NCI-H2196 treated with DMSO at 0.1 percent for 48 hours (cell line): Measurements from ENCODE around the gene UNC13D.
"Not testable (repeated sequence)": the region's sequence is repeated elsewhere in the genome, so short reads cannot be mapped to it uniquely, and the experiment has no call there.

Source experiments
- DNase-seq: peaks from one replicate; lab custom pipeline; 2025; ENCODE audit not compliant: unreplicated experiment; lab: John Stamatoyannopoulos, UW

UNC13D gene

DNA sequence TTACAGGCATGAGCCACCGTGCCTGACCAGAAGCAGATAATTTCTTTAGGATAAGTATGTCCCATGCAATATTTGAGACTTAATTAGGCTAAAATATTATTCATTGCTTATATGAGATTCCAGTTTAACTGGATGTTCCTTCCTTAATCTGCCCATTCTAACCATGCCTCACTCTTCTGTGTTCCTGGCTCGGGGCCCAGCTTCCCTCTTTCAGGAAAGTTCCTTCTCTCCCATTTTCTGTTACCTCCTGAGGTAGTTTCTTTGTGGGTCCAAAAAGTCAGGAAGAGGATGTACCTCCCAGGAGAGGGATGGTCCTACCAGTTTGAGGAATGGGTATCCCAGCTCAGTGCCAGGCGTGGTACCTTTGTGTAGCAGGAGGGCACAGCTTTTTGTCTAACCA, 36.3 kb downstream of the UNC13D start:
- DNase-seq: no peak

DNA sequence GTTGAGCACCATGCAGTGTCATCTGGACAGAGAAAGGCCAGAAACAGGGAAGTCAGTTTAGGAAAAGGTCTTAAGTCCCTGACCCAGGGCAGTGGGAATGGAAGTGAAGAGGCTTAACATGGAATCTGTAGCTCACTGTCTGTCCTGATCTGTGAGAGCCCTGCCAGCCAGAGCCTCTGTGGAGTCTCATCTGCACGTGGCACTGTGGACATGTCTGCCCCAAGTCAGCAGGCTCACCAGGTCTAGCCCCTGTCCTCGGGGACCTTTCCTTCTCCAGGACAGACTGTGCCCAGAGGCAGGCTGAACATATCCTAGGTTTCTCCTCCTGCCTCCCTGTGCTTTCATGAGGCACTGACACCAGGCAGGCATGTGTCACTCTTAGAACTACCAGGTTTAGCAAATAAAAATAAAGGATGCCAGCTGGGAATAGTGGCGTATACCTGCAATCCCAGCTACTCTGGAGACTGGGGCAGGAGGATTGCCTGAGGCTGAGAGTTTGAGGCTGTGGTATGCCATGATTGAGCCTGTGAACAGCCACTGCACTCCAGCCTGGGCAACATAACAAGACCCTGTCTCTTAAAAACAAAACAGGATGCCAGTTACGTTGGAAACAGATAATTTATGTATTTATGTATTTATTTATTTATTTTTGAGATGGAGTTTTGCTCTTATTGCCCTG, 37.2 kb downstream of the UNC13D start:
- no peak for DNase-seq

- DNase-seq: no peak
Measured at GRCh38 chr17:75803883-75804282, 40.3 kb downstream of the UNC13D start.

DNA sequence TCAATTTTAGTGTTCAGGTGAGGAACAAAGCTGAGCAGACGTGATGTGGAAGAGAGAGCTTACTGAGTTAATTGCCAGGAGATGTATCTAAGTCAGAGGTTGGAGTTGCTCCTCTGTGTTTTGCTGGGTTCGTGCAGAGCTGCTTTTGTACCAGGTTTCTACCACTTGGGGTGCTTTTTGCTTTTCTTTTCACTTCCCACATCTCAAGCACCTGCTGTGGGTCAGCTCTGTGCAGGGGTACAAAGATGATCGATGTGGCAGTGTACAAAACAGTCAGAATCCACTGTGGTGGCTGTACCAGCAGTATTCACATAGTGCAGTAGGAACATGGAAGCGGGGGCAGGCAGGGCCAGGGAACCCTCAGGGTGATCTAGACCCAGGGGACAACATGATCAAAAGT, 44.8 kb downstream of the UNC13D start:
- DNase-seq: no peak

GRCh38 chr17:75795820-75796607, 48.2 kb downstream of the UNC13D start:
- DNase-seq: no peak

DNA sequence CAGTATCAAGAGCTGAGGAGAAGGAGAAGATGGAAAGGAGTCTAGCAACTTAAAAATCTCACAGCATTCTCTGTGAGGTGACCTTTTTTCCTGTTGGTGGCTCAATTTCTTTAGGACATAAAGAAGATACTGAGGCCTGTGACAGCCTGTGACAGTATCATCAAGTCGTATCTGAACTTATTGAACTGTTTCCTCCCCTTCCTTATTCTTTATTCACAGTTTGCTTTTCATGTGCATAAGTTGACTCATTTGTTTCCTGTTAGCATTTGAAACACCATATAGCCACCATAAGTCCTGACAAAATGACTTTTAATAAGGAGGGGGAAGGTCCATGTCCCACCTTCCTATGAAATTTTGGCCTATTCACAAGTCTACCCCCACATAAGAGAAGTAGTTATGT, 50.7 kb downstream of the UNC13D start:
- no peak for DNase-seq

DNA sequence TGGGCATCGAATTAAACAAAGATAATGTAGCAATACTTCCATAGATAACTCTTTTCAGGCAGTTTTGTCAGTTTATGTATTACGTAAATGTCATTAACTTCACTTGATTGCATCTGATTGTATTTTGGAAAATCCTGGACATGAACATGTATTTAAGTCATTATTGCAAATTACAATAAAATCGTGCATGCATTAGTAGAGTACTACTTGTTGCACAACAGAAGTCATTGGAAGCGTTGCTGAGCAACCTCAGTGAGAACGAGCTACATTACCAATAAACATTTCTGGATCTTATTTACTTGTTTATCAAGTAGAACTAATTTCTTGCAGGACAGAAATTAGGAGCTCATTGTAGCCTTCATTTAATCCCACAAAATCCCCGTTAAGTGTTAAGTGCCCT, 53.0 kb downstream of the UNC13D start:
- DNase-seq: no peak

GRCh38 chr17:75785016-75785890, 59.0 kb downstream of the UNC13D start:
- DNase-seq: peak; percentile 96

GRCh38 chr17:75784473-75785015, 59.7 kb downstream of the UNC13D start, which contains the start of gene UNK:
Gene UNK, plus strand, starts transcription at chr17:75784806. Its CDS starts 75 bp downstream, at chr17:75784881.
- peak; percentile 100 for DNase-seq

DNA sequence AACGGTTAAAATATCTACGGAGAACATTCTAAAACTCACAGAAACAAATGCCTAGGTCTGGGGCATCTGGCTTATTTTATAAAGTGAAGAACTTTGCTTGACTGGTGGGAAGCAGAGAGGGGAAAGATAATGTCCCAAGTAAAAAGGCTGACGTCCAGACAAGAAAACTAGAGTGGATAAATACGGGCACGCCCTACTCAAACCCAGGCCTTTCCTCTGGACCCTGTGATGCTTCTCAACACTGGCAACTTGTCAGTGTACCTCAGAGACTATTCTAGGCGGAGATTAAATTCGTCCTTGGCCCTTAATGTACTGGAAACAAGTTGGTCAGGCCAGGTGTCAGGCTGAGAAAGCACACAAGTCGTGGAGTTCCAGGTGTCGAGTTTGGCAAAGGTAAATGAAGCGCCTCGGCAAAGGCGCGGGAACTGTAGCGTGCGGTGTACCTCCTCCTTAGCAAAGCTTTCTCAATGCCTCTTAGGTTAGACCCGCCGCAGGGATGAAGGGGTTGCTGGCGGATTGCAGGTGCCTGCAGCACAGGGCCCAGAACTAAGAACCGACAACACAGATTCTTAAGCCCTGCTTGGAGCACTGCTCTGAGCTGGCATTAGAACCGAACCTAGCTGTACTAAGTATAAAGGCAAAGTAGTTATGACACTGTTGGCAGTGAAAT, 60.3 kb downstream of the UNC13D start:
- DNase-seq: peak; percentile 78

DNA sequence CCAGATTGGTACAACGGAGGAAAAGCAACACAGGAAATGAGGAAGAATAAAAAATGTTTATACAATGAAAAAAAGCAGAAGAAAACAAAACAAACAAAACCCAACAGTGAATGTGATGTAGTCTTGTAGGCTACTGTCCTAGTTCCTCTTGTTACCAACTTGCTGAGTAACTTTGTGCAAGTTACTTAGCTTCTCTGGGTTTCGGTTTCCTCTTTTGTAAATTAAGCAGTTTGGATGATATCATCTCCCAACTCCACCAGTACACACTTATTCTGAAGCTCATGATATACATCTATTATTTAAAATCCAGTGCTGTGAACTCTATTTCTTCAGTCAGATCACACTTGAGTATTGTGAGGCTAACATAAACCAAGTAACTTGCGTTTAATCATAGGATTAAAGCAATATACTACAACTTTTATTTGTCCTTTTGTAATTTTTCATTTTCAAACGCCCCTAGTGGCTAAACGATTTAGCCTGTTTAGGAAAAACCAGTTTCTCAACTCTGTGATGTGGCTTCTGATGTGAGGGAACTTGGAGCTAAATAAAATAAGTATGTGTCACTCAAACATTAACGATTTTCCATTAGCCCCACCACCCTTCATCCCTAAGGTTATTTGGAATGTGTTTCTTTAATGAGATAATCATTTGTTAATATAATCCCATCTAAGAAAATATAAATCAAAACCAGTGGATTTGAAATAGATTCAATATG, 61.0 kb downstream of the UNC13D start:
- peak; percentile 68 for DNase-seq

DNA sequence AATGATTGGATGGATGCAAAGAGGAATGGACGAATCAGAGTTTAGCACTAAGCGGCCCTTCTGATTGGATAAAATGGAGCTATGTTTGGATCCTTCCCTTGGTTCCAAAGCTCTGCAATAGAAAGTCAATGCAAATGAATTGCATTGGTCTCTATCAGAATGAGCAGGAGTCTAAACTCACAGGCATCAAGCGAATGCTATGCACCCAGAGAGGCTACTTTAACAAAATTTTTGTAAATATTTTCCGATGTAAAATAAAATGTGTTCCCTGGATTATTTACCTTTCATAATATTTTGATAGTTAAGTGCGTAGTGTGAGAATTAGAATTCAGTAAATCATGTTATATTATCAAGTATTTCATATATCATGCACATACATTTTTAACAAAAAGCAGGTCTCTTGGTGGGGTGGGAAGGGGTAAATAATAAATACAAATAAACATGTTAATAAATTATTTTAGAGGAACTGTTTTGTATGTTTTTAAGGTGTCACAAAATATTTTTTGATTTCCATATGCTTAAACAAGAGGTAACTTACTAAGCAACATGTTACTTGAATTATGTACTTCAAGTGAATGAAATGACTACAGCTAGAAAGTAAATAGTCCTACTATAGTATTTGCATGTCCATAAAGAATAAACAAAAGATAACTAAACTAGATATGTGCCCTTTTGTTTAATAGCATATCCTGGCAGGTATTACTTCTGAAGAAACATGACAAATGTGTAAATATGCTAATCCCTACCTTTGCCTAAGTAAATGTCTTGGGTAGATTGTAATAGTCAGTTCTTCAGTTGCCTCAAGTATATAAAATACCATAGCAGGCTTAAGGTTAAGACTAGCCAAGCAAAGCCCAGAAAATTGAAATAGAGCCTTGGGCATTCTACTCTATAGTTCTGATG, 64.0 kb downstream of the UNC13D start:
- DNase-seq: no peak

GRCh38 chr17:75779250-75779986, 64.8 kb downstream of the UNC13D start:
- peak; percentile 100 for DNase-seq

DNA sequence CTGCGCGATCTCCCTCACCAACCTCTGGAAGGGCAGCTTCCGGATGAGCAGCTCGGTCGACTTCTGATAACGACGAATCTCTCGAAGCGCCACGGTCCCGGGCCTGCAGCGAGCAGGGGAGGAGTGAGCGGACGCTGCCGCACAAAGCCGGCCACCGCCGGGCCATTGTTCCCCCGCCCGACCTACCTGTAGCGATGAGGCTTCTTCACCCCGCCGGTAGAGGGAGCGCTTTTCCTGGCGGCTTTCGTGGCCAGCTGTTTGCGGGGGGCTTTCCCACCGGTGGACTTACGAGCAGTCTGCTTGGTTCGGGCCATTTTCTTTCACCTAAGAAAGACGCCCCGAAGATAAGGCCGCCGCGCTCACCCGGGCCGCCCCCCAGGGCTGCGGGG, 65.3 kb downstream of the UNC13D start:
- no peak for DNase-seq

- DNase-seq: not testable (repeated sequence)
Measured at GRCh38 chr17:75778066-75778860, 65.9 kb downstream of the UNC13D start.

- no peak for DNase-seq
Measured at GRCh38 chr17:75777296-75777922, 66.8 kb downstream of the UNC13D start.
